Measurements from ENCODE around the gene CRYL1.
"Not testable (repeated sequence)": the region's sequence is repeated elsewhere in the genome, so short reads cannot be mapped to it uniquely, and the experiment has no call there.

Gene CRYL1

DNA sequence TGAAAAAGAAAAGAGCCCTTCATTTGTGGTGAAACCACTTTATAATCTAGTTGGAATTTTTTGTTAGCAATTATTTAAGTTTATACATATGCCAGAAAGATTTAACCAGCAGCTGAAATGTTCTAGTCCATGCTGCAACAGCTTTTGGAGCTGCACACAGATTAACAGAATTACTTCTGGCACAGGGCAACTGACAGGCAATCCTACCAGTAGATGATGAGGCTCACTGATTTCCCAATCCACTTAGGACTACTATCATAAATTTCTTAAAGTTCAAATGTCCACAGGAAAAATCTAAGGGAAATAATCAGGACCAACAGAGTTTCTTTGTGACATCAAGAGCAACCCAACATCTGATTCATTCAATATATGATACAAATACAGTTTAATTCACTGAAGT, 78.8 kb downstream of the CRYL1 start:
- DNase-seq, result no peak

DNA sequence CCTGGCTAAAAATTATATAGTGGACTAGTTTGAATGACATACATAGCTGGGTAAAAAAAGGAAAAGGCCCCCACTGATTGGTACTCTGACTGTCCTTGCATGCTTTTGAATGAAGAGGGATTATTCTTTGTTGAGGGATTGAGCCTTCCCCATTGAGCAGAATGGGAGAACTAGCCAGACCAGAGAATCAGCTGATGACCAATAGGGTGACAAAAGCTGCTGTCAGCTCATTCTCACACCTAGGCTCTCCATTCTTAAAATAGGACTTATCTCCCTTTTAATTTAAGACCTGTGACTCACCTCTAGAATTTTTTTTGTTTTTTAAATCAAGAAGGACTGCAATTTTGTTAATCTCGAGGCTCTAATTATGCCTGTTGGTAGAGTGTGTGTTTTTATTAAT, 79.3 kb downstream of the CRYL1 start:
- no peak for DNase-seq

DNA sequence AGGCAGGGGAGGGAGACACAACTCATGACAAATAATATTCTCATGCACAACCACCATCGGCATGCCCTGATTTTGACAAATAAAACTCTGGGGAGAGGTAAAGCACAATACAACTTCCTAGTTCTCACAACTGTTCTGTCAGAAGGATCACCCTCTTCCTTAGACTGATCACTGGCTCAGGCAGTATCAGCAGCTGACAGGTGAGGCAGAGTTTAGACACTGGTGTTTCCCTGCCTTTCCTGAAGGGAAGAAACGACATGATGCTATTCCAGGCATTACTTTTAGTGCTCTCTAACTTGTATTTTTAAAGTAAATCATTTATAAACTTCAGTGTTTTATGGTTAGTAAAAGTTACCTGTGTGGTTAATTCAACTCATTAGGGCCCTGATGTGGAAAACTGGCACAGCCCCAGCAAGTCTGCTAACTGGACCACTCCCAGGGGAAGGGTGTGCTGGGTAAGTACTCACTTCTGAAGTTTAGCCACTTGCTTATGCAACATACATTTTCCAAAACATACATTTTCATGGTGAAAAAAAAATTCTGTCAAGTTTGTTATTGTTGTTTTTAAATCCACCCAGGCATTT, 82.8 kb downstream of the CRYL1 start:
- DNase-seq, result no peak

DNA sequence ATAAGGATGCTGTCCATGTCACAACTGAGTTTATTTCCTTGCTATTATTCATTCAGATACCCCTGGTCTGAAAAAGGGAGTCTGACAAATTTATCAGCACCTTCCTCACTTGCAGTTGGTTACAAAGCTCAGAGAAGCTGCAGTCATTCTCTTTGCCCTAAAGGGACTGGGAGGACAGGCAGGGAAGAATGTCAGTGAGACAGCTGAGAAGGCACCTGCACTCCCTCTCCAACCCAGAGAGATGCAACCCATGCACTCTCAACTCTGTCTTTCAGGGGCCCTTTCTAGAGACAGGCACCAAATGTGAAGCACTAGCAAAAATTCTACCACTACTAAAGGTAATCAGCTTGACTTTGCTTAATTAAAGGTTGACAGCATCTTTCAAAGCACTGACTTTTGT, 83.3 kb downstream of the CRYL1 start:
- DNase-seq, result no peak

DNA sequence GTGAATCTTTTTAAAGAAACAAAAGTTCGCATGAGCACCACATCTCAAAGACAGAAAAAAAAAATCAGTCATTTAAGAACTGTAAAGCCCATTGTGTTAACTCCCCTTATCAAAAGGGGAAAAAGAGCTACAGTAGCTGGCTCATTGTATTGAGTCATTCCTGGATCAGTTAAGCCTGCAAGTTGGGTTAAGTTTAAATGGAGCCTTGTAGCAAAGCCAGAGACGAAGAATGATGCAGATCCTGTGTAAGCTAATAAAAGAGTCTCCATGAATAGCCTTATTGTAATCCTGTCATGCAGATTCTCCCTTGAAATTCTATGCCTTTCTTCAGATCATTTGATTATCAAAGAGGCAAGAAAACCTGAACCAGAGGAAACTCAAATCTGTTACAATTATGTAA, 83.8 kb downstream of the CRYL1 start:
- no peak for DNase-seq

DNA sequence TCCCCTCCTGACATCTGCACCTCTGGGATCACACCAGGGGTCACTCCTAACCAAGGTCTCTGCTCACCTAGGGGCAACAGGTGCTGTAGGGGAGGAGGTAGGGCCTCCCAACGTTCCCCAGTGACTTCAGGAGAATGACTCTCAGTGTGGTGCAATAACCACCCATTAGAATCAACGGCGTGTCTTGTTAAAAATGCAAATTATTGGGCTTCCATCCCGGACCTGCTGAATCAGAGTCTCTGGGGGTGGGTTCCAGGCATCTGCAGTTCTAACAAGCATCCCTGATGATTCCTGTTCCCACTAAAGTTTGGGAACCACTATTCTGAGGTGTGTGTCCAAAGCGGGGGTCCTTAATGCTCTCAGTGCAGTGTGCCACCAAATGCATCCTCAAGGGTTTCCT, 84.6 kb downstream of the CRYL1 start:
- DNase-seq, result no peak

DNA sequence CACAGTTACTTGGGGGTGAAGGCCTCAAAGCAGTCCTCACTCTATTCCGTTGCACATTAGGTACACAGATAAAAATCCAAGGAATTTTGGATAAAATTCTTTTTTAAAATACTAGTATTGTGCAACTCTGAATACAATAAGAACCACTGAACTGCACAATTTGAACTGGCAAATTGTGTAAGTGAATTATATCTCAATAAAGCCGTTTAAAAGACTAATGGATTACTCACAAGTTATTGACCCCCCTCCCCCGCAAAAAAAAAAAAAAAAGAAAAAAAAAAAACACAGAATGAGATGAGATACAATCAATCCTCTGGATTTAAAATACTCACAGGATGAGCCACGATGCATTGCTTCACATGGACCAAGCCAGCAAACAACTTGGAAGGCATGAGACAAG, 86.4 kb downstream of the CRYL1 start:
- no peak for DNase-seq

DNA sequence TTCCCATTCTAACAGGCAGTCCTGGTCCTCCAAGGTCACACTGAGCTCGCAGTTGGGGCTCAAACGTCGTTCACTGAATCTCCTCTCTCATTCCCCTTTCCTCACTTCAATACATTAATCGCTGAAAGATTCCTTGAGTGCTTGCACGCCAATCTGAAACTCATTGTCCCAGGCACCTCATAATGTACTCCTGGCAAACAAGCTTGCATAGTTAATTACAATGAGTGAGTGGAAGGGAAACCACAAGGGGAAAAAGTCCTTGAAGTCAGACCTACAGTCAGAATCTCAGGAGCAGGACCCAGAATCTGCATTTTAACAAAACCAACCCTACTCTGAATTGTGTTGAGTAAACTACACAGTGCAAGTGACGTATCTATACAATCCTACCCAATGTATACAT, 86.9 kb downstream of the CRYL1 start:
- no peak for DNase-seq

DNA sequence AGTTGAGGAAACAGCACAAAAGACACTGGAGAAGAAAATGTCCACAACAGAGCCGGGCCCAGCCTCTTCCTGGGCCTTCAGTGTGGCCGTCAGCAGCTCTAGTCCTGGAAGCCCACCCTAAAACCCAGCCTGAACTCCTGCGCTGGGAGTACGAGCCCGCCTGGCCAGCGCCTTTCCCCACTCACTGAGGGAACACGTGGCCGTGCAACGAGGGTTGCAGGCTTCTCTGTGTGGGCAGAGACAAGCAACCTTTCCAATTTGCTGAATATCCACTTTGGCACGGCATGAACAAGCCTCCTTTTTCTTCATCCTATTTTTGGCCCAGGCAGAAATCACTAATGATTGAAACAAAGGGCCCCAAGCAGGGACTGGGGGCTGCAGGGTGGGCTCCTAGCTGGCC, 89.2 kb downstream of the CRYL1 start:
- DNase-seq, result no peak

DNA sequence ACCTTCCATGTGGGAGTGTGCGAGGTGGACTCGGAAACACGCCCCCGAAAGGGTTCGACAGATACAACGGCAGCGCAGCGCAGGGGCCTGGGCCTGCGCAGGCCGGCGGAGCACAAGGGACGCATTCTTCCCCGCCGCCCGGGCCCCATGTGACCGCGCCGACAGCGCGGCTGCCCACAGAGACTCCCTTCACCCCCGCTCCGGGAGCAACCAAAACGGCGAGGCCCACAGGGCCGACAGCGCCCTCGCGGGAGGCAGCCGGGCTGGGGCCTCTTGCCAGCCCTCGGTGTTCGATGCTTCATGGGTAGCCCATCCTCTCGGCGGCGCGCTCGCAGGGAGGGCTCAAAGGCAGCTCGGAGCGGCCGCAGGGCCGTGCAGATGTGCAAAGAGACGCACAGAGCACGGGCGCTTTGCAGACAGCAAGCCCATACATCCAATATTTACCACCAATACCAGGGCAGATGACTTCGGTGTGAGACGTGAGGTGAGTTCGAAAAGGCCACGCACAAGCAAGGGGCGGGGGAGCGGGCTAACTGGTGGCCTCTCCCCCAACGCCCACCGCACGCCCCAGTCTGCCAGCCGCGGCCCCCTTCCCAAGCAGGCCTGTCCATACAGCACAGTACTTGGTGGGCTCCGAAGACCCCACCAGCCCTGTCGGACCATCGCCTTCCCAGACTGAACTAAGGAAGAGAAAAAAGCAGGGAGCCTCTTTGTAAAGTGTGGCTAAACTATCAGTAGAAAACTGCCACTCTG, 89.9 kb downstream of the CRYL1 start:
- no peak for DNase-seq

DNA sequence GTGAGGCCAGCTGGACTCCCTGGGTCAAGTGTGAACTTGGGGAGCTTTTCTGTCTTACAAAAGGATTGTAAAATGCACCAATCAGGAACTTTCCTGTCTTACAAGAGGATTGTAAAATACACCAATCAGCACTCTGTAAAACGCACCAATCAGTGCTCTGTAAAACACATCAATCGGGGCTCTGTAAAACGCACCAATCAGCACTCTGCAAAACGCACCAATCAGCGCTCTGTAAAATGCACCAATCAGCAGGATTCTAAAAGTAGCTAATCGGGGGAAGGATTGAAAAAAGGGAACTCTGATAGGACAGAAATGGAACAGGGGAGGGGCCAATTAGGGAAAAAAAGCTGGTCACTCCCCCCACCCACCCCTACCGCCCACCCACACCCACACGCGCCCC, 91.4 kb downstream of the CRYL1 start:
- not testable (repeated sequence) for DNase-seq

DNA sequence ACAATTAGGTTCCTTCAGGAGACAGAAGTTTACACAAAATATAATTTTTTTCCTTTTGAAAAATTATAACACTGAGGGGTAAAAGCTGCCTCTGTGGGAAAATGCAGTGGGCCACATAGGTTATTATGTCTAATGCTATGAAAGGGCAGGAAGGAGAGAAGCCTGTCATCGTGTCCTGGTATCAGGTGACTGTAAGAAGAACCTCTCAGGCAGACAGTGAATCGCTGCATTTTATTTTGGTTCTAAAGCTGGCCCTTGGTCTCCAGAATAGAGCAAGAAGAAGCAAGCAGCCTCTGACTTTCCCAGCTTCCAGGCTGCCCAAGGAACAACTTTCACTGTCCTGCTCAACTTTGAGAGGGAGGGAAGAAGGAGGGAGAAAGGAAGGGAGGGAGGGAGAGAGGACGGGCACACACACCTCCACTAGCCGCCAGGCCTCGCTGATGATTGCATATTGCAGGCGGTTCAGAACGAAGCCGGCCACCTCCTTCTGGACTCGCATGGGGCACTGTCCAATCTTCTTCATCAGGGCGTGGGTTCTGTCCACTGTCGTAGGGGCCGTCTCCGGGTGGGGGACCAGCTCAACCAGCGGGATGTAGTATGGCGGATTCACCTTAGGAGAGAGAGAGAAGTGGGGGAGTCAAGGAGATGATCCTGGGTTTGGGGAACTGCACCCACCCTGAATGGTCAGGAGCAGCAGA, 93.8 kb downstream of the CRYL1 start:
- no peak for DNase-seq

DNA sequence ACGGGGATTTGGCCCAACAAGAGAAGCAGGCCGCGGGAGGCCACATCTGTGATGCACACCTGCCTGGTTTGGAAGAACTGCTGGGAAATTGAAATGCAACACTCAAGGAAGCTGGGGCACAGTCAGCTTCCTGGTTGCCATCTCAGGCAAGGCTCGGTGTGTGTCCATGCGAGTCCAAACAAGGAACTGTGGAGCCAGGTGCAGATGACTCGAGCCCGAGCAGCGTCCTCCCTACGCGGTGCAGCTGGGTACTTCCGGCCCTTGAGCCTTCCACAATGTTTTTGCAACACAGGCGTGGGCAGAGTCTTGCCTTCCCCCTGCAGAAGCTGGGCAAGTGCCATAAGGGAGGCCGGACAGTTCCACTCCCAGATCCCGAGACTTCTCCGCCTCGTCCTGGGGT, 94.6 kb downstream of the CRYL1 start:
- DNase-seq, result peak; percentile 28

DNA sequence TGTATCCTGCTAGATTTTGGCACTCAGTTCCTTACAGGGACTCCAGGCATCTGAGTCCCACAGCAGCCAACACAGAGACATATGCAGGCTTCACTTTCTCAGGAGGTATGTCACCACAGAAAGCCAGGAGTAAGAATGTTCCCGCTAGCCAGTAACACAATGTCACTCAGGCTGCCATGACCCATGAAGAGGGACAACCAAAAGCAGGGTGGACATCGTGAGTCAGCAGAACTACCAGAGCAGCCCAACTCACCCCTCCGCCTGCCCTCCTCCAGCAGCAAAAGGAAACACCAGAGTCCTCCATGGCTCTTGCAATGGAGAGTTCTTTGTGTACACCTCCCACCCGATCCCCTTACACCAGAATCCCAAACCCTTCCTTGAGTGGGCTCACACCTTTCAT, 95.4 kb downstream of the CRYL1 start:
- DNase-seq, result no peak

DNA sequence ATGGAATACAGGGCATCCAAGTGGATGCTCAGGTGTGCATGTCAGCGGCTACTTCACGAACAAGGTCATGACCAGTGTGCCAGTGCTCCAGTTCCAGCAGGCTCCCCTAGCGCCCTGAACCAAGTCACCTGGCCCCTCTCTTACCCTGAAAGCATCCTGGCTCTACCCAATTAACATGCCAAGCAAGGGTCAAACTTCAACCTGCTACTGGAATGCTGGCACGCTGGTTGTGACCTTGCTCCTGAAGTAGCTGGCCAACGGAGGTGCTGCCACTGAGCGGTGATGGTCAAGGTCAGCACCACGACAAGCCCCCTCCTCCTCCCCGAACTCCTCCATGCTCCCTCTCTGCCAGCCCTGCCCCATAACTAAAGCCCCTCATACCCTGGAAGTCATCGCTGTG, 96.0 kb downstream of the CRYL1 start:
- no peak for DNase-seq

DNA sequence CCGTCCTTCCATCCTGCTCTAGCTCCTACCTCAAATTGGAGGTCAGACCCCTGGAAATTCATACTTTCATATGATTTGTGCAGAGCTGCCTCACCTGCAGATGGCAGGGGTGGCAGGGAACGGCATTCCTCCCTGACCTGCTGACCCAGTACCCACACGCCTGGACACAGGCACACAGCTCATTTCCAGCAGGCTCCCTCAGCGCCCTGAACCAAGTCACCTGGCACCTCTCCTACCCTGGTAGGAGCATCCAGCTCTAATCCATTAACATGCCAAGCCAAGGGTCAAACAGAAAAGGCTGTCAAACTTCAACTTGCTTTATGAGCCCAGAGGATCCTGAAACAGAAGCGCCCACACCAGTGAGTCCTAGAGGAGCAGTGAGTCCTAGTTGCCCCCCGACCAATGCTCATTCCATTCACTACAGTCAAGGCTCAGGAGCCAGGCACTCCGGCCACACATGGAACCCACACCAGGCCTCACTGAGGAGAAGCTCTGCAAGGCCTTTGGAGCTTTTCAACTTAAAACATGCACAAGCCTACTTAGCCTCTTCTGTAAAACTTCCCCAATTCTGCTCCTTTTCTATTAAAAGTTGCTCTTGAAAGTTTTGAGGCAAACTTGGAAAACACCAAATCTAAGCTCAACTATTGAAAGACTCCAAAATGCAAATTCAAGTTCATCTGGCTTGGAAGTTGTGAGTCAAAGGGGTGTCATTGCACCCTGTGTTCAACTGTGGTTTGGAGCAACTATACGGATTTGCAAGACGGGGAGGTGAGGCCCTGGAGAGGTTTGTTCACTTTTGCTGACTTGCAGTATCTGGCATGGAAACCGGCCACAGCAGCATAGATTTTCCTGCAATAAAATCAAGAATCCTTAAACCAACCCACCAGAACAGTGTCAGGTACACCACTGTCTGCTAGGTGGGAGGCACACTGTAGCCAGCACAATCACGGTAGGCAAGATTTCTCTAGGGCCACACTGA, 96.7 kb downstream of the CRYL1 start:
- DNase-seq, result no peak

DNA sequence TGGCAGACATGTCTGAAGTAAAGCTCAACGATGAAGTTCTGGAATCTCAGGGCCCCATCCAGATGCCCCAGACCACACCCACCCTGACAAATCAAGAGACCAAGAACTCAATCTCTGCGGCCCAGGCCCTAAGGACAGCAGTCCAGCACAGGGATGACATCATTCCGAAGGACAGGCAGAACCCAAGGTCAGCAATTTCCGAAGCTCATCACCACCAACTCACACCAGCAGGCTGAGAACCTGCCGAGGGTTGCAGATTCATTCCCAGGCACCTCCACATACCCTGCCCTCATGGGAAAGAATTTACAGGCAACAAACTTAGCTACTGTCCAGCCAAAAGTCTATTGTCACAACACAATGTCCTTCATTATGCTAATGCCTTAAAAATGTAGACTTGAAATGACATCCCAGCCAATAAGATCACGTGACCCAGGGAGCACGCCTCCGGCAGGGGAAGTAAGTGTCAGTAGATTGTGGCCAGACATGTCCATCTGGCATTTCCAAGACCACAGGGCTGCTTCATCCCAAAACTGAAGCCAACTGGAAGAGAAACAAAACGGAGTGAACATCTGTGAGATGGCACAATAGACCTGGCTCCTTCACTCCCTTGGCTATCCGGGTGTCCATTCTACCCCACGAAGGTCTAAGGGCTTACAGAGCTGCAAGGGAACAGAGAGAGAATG, 98.8 kb downstream of the CRYL1 start:
- DNase-seq, result no peak

DNA sequence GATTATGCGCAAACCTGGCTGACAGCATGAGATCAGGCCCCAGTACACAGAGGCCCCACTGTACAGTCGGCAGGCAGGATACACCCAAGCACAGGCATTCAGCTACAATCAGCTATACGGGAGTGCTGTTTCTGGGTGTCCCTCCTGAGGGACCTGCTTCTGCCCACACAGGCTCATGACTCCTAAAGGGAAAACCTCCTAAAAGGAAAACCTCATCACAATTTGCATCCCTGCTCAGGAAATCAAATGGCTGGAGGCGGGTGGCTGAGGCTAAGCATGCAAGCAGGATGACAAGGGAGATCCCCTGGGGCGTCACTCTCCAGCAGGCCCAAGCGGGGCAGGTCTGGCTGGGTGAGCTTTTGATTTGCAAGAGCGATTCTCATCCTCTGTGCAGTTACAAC, 99.8 kb downstream of the CRYL1 start:
- no peak for DNase-seq

DNA sequence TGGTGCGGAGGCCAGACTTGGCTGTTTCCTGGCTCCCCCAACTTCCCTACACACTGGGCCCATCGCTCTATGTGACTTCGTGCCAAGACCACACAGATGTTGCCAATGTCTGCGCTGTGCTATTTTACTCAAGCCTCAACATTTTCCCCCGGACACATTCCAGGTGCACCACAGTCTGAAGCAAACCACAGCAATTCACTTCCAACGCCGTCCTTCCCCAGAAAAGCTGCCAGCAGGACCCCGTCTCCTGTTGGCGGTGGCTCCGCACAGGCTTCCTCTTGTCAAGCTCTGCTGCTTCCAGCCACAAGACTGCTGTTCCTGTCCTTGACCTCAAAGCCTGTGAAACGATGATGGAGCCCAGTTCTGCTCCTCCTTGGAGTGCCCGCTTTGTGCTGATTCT, 100.7 kb downstream of the CRYL1 start:
- DNase-seq, result no peak

DNA sequence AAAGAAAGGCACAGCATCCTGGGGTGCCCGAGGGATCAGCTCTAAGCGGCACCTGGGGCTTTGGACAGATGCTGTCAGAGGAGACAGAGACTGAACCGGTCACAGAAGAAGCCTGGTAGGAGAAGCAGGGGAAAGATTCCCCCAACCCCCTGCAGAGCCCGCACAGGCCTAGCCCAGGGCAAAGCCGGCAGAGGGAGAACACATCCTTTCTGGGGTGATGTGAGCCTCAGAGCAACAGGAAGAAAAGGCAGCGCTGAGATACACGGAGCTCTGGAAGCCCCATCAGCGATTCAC, 101.2 kb downstream of the CRYL1 start:
- no peak for DNase-seq

DNA sequence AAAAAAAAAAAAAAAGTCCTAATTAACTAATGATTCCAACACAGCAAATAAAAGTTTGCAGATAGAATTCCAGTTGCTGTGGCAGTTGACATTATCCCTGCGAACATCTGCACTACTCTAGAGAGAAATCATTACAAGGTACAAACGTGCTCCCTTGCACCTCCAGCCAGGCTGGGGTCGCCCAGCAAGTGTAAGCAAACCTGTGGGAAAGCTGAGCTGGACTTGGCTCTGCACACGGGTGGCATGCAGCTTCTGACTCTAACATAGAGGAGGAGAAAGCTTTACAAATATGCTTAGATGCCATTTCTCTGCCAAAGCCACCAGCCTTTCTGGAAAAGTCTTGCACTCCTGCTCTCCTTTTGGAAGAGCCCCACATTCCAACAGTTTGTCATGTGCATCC, 103.3 kb downstream of the CRYL1 start:
- no peak for DNase-seq

DNA sequence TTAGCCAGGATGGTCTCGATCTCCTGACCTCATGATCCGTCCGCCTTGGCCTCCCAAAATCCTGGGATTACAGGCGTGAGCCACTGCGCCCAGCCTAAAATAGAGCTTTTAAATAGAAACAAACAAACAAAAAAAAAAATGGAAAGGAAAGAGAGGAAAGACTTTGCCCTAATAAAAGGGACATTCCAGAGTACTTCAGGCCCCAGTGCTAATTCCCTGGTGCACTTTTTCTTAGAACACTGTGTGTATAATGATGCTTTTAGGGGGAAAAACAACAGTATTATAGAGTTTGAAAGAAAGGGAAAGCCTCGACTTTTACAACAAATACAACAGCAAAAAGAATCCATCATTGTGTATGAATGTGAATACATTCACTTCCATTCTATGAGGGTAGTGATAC, 104.7 kb downstream of the CRYL1 start:
- no peak for DNase-seq

DNA sequence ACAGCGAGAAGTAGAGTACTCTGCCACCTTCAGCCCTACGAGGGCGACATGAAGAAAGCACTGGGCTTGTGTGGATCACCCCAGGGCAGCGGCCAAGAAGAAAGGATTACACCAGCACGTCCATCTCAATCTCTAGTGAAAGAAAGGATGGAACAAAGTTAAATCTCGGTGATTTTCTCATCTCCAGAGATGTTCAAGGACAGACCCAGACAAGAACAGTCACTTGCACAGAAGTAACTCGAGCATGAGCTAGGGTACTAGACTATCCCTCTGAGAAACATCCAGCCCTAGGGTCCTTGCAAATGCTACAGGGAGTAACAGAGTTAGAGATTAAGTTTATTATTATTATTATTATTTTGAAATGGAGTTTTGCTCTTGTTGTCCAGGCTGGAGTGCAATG, 106.7 kb downstream of the CRYL1 start:
- DNase-seq, result no peak
